GM21423 (cell line): ENCODE results near the gene ADAM19.

Experiments
- ATAC-seq: cut with Tn5 transposase; IDR thresholded peaks from one replicate; pipeline ENCODE4 v1.9.1; 2021; ENCODE audit warnings: mild to moderate bottlenecking, moderate library complexity; ENCODE audit not compliant: unreplicated experiment

ADAM19 gene

GRCh38 chr5:157519579-157520253 is 55.9 kb downstream of the ADAM19 start:
- ATAC-seq: peak; percentile 52

GRCh38 chr5:157518963-157519362 is 56.6 kb downstream of the ADAM19 start:
- ATAC-seq: peak; percentile 69

- no peak for ATAC-seq
These were observed 58.8 kb downstream of the ADAM19 start for GRCh38 chr5:157516626-157517325.

GRCh38 chr5:157516006-157516405 is 59.6 kb downstream of the ADAM19 start:
- ATAC-seq: no peak

GRCh38 chr5:157514974-157515373 is 60.6 kb downstream of the ADAM19 start:
- no peak for ATAC-seq

GRCh38 chr5:157513182-157513581 is 62.4 kb downstream of the ADAM19 start:
- ATAC-seq: no peak

GRCh38 chr5:157511651-157512644 is 63.6 kb downstream of the ADAM19 start:
- no peak for ATAC-seq

GRCh38 chr5:157510682-157511081 is 64.9 kb downstream of the ADAM19 start:
- no peak for ATAC-seq

GRCh38 chr5:157509587-157509986 is 66.0 kb downstream of the ADAM19 start:
- no peak for ATAC-seq

GRCh38 chr5:157509093-157509492 is 66.5 kb downstream of the ADAM19 start:
- no peak for ATAC-seq

- ATAC-seq: no peak
These were observed 68.4 kb downstream of the ADAM19 start for GRCh38 chr5:157506981-157507780.

GRCh38 chr5:157506066-157506590 is 69.4 kb downstream of the ADAM19 start:
- ATAC-seq: no peak

GRCh38 chr5:157505496-157505895 is 70.1 kb downstream of the ADAM19 start:
- ATAC-seq: no peak

GRCh38 chr5:157504053-157504452 is 71.5 kb downstream of the ADAM19 start:
- no peak for ATAC-seq

GRCh38 chr5:157502143-157502647 is 73.4 kb downstream of the ADAM19 start:
- peak; percentile 72 for ATAC-seq

- ATAC-seq: no peak
These were observed 77.5 kb downstream of the ADAM19 start for GRCh38 chr5:157497875-157498611.

GRCh38 chr5:157496864-157497263 is 78.7 kb downstream of the ADAM19 start:
- no peak for ATAC-seq

GRCh38 chr5:157494178-157494832 is 81.3 kb downstream of the ADAM19 start:
- no peak for ATAC-seq

- ATAC-seq: no peak
These were observed 82.7 kb downstream of the ADAM19 start for GRCh38 chr5:157492886-157493285.
